Kidney epithelial cell (primary cell): ENCODE measurements around the gene TFCP2. TPM values are rescaled to one million over a fixed set of nuclear protein-coding genes. Genes with fewer than 3 reads are reported as not detected.

Experiments
- DNase-seq: peaks from one replicate; pipeline ENCODE4 v3.0.0-alpha.2; 2010; ENCODE audit warnings: low read depth
- H3K27me3 ChIP-seq: 2 replicates; pipeline ENCODE4 v1.6.0; 2011; ENCODE audit warnings: low read length; ENCODE audit not compliant: control insufficient read depth, insufficient read depth
- H3K36me3 ChIP-seq: 2 replicates; pipeline ENCODE4 v1.5.1; 2011; ENCODE audit warnings: low read length; ENCODE audit not compliant: control insufficient read depth, insufficient read depth
- H3K4me3 ChIP-seq: 2 replicates; pipeline ENCODE4 v1.5.1; 2011; ENCODE audit warnings: low read depth, mild to moderate bottlenecking, control low read depth, low read length
- total RNA-seq: library from RNA; depleted of rRNA; stranded (reverse); fragments of >200 nt; gene quantifications from 2 replicates; pipeline ENCODE4 v1.2.3, GENCODE V29; 2015
- TF ChIP-seq, protein P1 (sequence below): IDR thresholded peaks from 2 replicates; pipeline ENCODE4 v1.5.1; 2011; ENCODE audit warnings: mild to moderate bottlenecking, moderate library complexity, low read length, control low read depth, inconsistent platforms; ENCODE audit not compliant: insufficient read depth, poor library complexity, severe bottlenecking

Gene TFCP2
- total RNA-seq, 1 donor from 2014 or later = 19.1 TPM

DNA sequence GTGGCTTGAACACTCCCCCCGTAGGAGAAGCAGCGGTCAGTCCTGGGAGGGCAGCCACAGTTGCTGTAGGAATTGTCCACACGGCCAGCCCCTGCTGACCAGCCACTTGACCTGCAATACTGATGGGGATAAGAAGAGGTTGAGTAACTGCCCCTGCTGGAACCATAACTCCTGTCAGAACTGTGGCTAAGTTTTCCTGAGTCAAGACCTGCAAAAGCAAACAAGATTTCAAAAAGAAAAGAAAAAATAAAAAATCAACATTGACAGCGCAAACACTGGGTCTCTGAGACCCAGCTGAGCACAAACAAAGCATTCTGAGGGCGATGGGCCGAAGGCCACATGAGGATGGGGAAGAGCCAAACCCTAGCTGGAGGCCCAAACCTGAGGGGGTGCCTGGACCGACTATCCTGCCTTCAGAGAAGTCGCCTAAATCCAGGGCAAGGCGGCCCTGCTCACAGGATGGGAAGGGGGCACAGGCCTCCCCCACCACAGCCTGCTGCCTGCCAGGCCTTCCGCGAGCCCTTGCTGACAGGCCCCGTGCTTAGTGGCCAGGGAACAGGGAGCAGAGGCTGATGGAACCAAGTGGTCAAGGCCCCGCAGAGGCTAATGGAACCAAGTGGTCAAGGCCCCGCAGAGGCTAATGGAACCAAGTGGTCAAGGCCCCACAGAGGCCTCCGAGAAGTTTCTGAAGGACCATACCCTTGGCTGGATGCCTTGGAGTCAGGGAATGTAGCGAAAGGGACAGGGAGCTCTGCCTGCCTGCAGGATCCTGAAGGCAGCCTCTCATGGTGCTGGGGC, 25.8 kb upstream of the TFCP2 start:
- H3K27me3 ChIP-seq = no peaks in the 10 kb centered on the region
- TF ChIP-seq, protein P1, sequence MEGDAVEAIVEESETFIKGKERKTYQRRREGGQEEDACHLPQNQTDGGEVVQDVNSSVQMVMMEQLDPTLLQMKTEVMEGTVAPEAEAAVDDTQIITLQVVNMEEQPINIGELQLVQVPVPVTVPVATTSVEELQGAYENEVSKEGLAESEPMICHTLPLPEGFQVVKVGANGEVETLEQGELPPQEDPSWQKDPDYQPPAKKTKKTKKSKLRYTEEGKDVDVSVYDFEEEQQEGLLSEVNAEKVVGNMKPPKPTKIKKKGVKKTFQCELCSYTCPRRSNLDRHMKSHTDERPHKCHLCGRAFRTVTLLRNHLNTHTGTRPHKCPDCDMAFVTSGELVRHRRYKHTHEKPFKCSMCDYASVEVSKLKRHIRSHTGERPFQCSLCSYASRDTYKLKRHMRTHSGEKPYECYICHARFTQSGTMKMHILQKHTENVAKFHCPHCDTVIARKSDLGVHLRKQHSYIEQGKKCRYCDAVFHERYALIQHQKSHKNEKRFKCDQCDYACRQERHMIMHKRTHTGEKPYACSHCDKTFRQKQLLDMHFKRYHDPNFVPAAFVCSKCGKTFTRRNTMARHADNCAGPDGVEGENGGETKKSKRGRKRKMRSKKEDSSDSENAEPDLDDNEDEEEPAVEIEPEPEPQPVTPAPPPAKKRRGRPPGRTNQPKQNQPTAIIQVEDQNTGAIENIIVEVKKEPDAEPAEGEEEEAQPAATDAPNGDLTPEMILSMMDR = no peak
- no peak overlapping the region for H3K4me3 ChIP-seq
- no peak for DNase-seq
- H3K36me3 ChIP-seq = no peaks in the 10 kb centered on the region

DNA sequence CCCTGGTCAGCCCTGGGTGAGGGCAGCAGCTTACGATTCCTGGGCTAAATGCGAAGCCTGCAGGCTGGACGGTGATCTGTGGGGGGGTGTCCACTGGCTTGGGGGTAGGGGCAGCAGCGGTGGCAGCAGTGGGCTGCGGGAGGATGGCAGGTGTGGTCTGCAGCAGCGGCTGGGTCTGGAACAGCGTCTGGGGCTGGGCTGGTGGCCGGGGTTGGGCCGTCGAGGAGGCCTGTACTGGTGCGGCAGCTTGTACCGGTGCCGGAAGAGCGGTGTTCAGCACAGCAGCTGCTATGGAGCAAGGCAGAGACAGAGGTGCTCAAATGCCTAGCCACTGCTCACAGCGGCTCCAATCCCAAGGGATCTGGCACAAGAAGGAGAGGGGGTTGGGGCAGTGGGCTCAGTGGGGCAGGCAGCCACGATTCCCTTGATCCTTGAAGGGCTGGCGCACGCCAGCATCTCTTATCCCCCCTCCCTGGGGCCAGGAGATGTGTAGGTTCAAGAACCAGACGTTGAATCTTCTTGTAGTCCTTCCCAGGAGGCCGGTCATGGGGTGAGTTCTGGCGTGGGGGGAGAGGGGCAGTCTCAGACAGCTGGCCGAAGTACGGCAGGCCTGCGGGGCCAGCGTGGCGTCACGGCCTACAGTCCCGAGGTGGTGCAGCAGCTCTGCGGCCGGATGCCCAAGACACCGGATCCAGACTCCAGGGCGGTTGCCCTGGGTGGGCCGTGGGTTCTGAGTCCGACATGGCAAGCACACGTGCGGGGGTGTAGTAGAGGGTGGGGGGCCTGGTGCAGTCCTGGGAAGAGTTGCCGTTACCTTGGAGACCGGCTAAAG, 25.0 kb upstream of the TFCP2 start:
- TF ChIP-seq, protein P1 = no peak
- Histone ChIP-seq H3K27me3 (no peaks in the 10 kb centered on the region), H3K4me3 (no peak overlapping the region), H3K36me3 (no peaks in the 10 kb centered on the region)
- DNase-seq = no peak

DNA sequence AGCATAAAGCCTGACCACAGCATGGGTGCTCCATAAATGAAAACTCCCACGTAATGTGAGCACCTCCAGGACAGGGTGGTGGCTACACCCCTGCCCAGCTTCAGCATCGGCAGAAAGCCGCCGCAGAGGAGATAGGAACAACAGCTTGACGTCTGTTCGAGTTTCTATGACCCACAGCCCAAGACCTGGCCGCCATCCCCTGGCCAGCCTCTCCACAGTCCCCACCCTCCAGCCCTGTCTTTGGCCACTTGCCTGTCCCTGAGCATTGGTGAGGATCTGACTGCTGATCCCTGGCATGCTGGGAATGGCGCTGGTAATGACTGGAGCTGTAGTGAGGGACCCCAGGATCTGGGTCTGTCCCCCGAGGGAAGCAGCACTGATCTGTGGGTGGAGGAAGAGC, 23.6 kb upstream of the TFCP2 start:
- H3K4me3 ChIP-seq = no peak overlapping the region
- H3K36me3 ChIP-seq = no peaks in the 10 kb centered on the region
- H3K27me3 ChIP-seq = no peaks in the 10 kb centered on the region
- no peak for DNase-seq
- TF ChIP-seq, protein P1 = no peak

DNA sequence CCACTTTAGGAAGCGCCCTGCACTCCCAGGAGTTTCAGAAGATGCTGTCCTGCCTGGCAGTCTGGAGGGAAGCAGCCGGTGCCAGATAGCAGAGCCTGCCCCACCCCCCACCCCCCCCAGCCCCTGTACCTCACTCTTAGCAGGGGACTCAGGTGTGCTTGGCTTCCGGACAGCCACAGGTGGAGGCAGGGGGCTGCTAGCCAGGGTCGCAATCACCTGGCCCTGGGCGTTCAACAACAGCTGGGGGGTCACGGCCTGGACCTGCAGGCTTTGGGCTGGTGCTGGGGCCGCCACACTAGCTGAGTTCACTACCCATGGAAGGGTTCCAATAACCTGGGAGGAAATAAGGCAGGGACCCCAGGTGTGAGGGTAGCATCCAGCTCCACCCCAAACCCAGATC, 22.9 kb upstream of the TFCP2 start:
- Histone ChIP-seq H3K36me3 (no peaks in the 10 kb centered on the region), H3K4me3 (no peak overlapping the region), H3K27me3 (no peaks in the 10 kb centered on the region)
- TF ChIP-seq, protein P1 = no peak
- DNase-seq = no peak

DNA sequence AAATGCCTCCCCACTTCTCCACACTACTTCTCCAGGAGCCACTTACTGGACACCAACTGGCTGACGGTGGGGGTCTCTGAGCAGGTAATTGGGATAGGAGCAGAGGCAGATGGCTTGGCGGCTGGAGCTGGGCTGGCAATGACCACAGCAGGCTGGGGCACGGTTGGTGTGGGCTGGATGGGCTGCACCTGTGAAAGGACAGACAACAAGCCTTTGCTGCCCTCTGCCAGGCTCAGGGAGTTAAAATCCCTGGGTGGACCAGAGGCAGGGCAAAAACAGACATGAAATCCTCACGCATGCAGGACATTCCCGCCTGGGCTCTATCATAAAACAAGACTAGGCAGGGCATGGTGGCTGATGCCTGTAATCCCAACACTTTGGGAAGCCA, 19.3 kb upstream of the TFCP2 start:
- TF ChIP-seq, protein P1 = no peak
- Histone ChIP-seq H3K4me3 (no peak overlapping the region), H3K27me3 (no peaks in the 10 kb centered on the region), H3K36me3 (no peaks in the 10 kb centered on the region)
- no peak for DNase-seq
